Pericardium fibroblast (primary cell): ENCODE data around the gene MLLT6. TPM values are rescaled to one million over a fixed set of nuclear protein-coding genes. Genes with fewer than 3 reads are reported as not detected.

ENCODE experiments used
- total RNA-seq: library from RNA; depleted of rRNA; stranded (reverse); fragments of >200 nt; gene quantifications from 2 replicates; pipeline ENCODE4 v1.2.3, GENCODE V29; 2015

MLLT6 gene
- total RNA-seq = 17.0 and 28.3 TPM in 2 replicates

GRCh38 chr17:38704606-38705522, at the start of gene MLLT6:
TSS of gene MLLT6 (plus strand) at chr17:38705273. CDS start at chr17:38705633, 360 bp downstream.

GRCh38 chr17:38674749-38675615, 30.1 kb upstream of the MLLT6 start, which contains the start of gene EPOP:
TSS of gene EPOP (minus strand) at chr17:38674957. CDS start at chr17:38674495, 462 bp downstream.

GRCh38 chr17:38729886-38730525, 24.9 kb downstream of the MLLT6 start, which contains the start of gene CISD3:
TSS of gene CISD3 (plus strand) at chr17:38730341. CDS start at chr17:38730359, 18 bp downstream.

GRCh38 chr17:38748149-38748891, 43.2 kb downstream of the MLLT6 start, which contains the start of gene PCGF2:
TSS of gene PCGF2 (minus strand) at chr17:38748336. CDS start at chr17:38740402, 7,934 bp downstream.

GRCh38 chr17:38752308-38753070, 47.4 kb downstream of the MLLT6 start, which contains the start of gene PSMB3:
TSS of gene PSMB3 (plus strand) at chr17:38752741. CDS start at chr17:38752827, 86 bp downstream.

Other genes starting within 250 kb of the MLLT6 start
- gene SRCIN1, start 99.3 kb upstream of the MLLT6 start, total RNA-seq = under 0.01 TPM in 1 of 2 replicates, not detected in the other
- 4.4 and 6.7 TPM in 2 replicates for gene EPOP, start 30.3 kb upstream of the MLLT6 start, total RNA-seq
- gene CISD3, start 25.1 kb downstream of the MLLT6 start, total RNA-seq = 8.0 and 12.4 TPM in 2 replicates
- gene PCGF2, start 43.1 kb downstream of the MLLT6 start, total RNA-seq = 4.8 and 8.5 TPM in 2 replicates
- 116 and 187 TPM in 2 replicates for gene PSMB3, start 47.5 kb downstream of the MLLT6 start, total RNA-seq
- 45.4 and 54.4 TPM in 2 replicates for gene PIP4K2B, start 94.3 kb downstream of the MLLT6 start, total RNA-seq
- 8.5 and 10.5 TPM in 2 replicates for gene CWC25, start 120.0 kb downstream of the MLLT6 start, total RNA-seq
- 1,910 and 2,508 TPM in 2 replicates for gene RPL23, start 148.4 kb downstream of the MLLT6 start, total RNA-seq
- gene LASP1, start 164.8 kb downstream of the MLLT6 start, total RNA-seq = 255 and 440 TPM in 2 replicates